ENCODE data around the gene UNC5B.
A peak's percentile ranks its signal among the peaks of the same experiment; 100 is the strongest.
"Not testable (repeated sequence)": the region's sequence is repeated elsewhere in the genome, so short reads cannot be mapped to it uniquely, and the experiment has no call there.

The UNC5B gene

DNA sequence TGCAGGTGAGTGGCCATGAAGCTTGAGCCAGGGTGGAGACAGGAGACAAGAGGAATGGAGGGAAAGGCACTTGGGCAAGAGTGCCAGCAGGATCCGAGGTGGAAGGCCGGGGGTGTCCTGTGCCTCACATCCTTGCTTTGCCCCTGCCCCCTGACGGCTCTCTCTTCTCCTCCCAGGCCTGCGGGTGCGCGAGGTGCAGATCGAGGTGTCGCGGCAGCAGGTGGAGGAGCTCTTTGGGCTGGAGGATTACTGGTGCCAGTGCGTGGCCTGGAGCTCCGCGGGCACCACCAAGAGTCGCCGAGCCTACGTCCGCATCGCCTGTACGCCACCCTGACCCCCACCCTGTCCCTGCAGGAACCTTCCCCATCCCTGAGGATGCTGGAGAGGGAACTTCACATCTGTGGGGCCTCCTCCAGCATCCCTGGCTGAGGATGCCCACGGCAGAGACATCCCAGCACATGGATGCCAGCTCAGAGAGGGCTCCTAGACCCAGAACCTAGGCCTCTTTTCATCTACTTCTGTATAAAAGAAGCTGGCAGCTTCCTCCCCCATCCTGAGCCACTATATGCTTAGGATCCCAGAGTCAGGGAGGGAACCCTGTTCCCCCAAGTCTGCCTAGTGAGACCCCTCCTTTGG, 72.3 kb downstream of the UNC5B start:
- no peak for DNase-seq (ENCODE audit: low spot score)

GRCh38 chr10:71285180-71285545, 72.8 kb downstream of the UNC5B start:
- peak; percentile 28 for DNase-seq (ENCODE audit: low spot score)

- DNase-seq (ENCODE audit: low spot score) = no peak
Observed at GRCh38 chr10:71285986-71286385, 73.6 kb downstream of the UNC5B start.

- no peak for DNase-seq (ENCODE audit: low spot score)
Observed at GRCh38 chr10:71286521-71287294, 74.3 kb downstream of the UNC5B start.

DNA sequence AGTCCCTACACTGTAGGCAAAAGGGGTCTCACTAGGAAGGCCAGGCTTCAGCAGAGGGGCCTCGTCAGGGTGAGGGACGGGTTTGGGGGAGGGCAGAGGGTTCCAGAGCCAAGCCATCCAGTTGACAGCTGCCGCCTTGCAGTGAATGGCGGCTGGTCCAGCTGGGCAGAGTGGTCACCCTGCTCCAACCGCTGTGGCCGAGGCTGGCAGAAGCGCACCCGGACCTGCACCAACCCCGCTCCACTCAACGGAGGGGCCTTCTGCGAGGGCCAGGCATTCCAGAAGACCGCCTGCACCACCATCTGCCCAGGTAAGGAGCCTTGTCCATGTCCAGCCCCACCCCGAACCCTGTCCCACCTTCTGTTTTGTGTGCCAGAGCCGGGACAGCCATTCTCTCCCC, 75.1 kb downstream of the UNC5B start:
- no peak for DNase-seq (ENCODE audit: low spot score)

DNA sequence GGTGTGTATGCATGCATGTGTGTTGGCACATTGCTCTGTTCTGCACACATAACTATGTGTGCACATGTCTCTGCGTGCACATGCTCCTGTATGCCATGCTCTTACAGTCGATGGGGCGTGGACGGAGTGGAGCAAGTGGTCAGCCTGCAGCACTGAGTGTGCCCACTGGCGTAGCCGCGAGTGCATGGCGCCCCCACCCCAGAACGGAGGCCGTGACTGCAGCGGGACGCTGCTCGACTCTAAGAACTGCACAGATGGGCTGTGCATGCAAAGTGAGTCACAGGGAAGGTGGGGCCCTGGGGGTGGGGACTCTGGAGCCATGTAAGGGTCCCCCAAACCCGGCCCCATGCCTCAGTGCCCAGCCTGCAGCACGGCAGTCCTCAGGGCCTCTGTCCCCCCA, 76.1 kb downstream of the UNC5B start:
- DNase-seq (ENCODE audit: low spot score) = no peak

DNA sequence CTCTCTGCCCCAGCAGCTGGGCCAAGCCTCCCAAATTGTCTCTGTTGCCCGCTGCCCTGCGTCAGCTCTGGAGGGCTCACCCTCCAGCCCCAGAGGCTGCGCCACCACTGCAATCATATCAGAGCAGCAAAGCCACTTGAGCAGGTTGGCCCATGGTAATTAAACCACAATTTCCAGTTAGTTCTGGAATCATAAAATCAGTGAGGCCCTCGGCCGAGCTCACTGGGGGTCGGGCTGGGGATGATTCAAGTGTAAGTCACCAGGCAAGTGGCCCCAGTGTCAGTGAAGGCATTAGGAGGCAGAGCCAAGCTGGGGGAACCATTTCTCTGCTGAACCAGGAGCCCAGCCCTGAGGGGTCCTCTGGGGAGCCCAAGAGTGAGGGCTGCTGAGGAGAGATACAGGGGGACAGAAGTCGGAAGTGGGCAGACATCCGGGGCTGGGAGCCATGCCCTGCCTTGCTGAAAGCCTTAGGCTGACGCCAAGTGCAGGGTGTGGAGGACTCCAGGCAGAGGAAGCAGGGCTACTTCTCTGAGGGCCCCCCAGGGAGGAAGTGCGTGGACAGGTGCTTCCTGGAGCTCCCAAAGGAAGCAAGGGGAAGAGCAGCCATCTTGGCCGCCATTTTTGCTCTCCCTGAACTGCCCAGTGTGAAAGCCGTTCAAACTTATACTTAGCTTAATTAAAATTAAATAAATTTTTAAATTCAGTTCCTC, 77.2 kb downstream of the UNC5B start:
- DNase-seq (ENCODE audit: low spot score) = no peak

GRCh38 chr10:71290331-71290730, 78.0 kb downstream of the UNC5B start:
- DNase-seq (ENCODE audit: low spot score) = no peak

DNA sequence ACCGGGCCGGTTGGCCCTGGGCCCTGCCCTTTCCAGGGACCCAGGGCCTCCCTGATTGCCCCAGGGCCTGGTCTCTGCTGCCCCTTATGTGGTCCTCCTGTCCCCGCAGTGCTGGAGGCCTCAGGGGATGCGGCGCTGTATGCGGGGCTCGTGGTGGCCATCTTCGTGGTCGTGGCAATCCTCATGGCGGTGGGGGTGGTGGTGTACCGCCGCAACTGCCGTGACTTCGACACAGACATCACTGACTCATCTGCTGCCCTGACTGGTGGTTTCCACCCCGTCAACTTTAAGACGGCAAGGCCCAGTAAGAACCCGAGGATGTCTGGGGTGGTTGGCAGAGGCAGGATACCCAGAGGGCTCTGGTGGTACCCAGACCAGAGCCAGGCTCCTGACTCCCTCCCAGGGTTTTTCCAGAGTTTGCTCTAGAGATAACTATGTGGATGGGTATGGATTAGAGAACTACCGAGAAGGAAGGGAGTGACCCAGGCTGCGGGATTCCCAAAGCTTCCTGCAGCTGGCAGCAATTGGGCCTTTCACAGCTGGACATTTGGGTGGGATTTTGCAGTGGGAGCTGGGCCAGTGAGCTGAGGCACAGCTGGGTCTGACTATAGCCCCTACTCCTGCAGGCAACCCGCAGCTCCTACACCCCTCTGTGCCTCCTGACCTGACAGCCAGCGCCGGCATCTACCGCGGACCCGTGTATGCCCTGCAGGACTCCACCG, 78.6 kb downstream of the UNC5B start:
- DNase-seq (ENCODE audit: low spot score) = no peak

DNA sequence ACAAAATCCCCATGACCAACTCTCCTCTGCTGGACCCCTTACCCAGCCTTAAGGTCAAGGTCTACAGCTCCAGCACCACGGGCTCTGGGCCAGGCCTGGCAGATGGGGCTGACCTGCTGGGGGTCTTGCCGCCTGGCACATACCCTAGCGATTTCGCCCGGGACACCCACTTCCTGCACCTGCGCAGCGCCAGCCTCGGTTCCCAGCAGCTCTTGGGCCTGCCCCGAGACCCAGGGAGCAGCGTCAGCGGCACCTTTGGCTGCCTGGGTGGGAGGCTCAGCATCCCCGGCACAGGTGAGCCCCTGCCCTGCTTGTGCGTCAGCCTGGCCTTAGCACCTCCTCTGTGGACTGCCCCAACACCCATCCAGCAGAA, 79.1 kb downstream of the UNC5B start:
- DNase-seq (ENCODE audit: low spot score) = no peak

- no peak for DNase-seq (ENCODE audit: low spot score)
Observed at GRCh38 chr10:71292624-71293445, 80.5 kb downstream of the UNC5B start.

- no peak for DNase-seq (ENCODE audit: low spot score)
Observed at GRCh38 chr10:71293446-71294084, 81.2 kb downstream of the UNC5B start.

DNA sequence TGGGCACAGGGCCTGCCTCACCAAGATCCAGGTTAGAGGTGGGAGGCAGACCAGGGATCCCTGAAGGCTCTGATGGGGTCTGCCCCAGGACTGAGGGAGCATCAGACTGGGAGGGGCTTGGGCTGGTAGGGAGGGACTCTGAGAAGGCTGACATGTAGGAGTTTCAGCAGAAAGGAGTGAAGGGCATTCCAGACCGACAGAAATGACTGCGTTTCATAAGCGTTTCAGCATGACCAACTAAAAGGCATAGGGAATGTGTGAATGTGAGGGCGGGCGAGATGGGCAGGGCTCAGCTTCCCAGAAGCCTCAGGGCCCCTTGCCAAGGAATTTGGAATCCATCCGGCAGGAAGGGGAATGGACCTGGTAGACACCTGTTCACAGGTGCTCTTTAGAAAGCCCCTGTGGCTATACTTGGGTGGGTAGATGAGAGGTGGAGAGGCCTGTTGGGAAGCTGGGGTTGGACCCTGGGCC, 81.8 kb downstream of the UNC5B start:
- no peak for DNase-seq (ENCODE audit: low spot score)

DNA sequence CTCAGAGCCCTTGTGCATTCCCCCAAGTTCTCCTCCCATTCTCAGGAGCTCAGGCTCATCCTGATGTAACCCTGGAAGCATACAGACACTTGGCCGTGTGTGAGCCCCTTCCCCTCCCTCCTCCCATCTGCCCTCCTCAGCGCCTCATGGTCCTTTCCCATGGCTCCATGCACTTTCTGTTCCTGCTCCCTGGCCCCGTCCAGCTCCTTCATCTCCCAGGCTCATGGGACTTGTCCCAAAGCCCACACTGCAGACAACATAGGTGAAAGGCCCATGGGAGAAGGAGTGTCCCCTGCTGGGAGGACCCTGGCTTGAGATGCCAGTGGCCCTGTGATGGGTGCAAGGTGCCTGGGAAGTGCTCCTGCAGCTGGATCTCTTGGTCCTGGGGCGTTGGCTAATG, 82.5 kb downstream of the UNC5B start:
- DNase-seq (ENCODE audit: low spot score) = no peak

DNA sequence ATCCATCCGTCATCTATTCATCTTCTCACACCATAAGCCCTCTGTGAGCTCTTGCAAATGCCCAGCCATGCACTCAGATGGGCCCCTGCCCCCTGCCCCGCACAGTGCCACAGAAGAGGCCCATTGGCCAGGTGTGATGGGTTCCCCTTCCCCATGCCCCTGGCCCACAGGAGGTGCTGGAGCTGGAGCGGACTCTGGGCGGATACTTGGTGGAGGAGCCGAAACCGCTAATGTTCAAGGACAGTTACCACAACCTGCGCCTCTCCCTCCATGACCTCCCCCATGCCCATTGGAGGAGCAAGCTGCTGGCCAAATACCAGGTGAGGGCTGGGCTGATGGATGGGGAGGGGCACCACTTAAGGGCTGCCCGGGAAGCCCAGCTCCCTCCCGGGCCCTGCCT, 83.3 kb downstream of the UNC5B start:
- no peak for DNase-seq (ENCODE audit: low spot score)

DNA sequence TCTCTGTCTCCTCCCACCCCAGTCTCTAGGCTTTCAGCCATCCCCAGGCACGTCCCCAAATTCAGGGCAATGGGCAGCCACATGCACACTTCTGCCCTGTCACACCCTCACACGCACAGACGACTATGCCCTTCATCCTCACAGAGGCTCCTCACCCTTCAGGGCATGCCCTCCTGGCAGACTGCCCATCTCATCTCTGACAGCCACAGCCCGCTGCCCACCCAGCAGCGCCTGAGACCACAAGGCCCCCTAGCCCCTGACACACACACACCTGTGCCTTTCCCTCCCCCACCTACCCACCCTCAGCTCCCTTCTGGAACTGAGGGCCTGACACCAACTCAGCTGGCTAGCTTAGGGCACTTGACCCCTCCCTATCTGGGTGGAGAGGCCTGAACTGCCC, 83.7 kb downstream of the UNC5B start:
- no peak for DNase-seq (ENCODE audit: low spot score)

GRCh38 chr10:71296811-71297210, 84.4 kb downstream of the UNC5B start:
- DNase-seq (ENCODE audit: low spot score) = not testable (repeated sequence)

GRCh38 chr10:71297343-71297742, 85.0 kb downstream of the UNC5B start:
- no peak for DNase-seq (ENCODE audit: low spot score)

DNA sequence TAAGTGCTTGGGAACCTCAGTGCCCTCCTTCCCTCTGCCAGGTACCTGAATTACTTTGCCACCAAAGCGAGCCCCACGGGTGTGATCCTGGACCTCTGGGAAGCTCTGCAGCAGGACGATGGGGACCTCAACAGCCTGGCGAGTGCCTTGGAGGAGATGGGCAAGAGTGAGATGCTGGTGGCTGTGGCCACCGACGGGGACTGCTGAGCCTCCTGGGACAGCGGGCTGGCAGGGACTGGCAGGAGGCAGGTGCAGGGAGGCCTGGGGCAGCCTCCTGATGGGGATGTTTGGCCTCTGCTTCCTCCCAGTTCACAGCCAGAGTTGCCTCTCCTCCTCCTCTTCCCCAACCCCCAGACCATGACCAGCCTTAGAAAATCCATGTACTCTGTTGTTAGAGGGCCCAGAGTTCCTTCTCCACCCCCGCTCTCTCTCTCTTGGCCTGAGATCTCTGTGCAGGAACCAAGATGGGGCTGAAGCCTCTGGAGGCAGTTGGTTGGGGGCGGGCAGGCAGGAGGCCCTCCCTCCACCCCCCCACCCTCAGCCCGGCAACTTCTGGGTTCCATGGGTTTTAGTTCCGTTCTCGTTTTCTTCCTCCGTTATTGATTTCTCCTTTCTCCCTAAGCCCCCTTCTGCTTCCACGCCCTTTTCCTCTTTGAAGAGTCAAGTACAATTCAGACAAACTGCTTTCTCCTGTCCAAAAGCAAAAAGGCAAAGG, 86.9 kb downstream of the UNC5B start:
- no peak for DNase-seq (ENCODE audit: low spot score)

GRCh38 chr10:71300555-71301370, 88.4 kb downstream of the UNC5B start:
- no peak for DNase-seq (ENCODE audit: low spot score)
